HepG2 (cell line): Measurements from ENCODE around the gene MBLAC1. TPM values are rescaled to one million over a fixed set of nuclear protein-coding genes. Genes with fewer than 3 reads are reported as not detected.

Experiments
- ASH2L ChIP-seq: fragments of 300-600, 200-600 bp; sonication (generic); IDR thresholded peaks from 2 replicates; pipeline ENCODE4 v1.7.0; 2017; ENCODE audit warnings: low read depth, mild to moderate bottlenecking, moderate library complexity, mixed read lengths, low read length; ENCODE audit not compliant: insufficient read length
- BHLHE40 ChIP-seq: IDR thresholded peaks from 2 replicates; pipeline ENCODE4 v1.6.1; 2011; ENCODE audit warnings: low read length, improper control_type of control experiment
- BRF2 ChIP-seq: sonication (generic); formaldehyde crosslinking; IDR thresholded peaks from 2 replicates; pipeline ENCODE4 v1.8.1; 2022; ENCODE audit warnings: mild to moderate bottlenecking, missing genetic modification reagents
- CBFB ChIP-seq: sonication (generic); formaldehyde crosslinking; IDR thresholded peaks from 2 replicates; pipeline ENCODE4 v1.4.0; 2020; ENCODE audit warnings: missing genetic modification reagents
- FOXP1 ChIP-seq, 2 experiments: fragments of 450-650 bp in 1 of 2; IDR thresholded peaks; 2 replicates each; pipeline ENCODE4 v1.6.1; 2017 to 2018; ENCODE audit warnings: antibody characterized with exemption in 1 of 2
- GABPA ChIP-seq, 2 experiments: IDR thresholded peaks; 2 replicates each; pipeline ENCODE4 v1.6.1; 2011 to 2016; ENCODE audit warnings: low read depth in 2 of 2, low read length in 1 of 2, missing biosample characterization in 1 of 2, missing genetic modification characterization in 1 of 2
- GRHL1 ChIP-seq: sonication (generic); formaldehyde crosslinking; conservative IDR thresholded peaks from 2 replicates; pipeline ENCODE4 v1.8.0; 2022; ENCODE audit warnings: missing genetic modification reagents
- GZF1 ChIP-seq: sonication (generic); formaldehyde crosslinking; IDR thresholded peaks from 2 replicates; pipeline ENCODE4 v1.5.1; 2020; ENCODE audit warnings: mild to moderate bottlenecking, missing genetic modification reagents
- HMGA1 ChIP-seq: sonication (generic); formaldehyde crosslinking; conservative IDR thresholded peaks from 2 replicates; pipeline ENCODE4 v1.4.0; 2020; ENCODE audit warnings: missing genetic modification reagents
- PRDM4 ChIP-seq: sonication (generic); formaldehyde crosslinking; IDR thresholded peaks from 2 replicates; pipeline ENCODE4 v1.9.0; 2021; ENCODE audit warnings: missing genetic modification reagents, borderline replicate concordance
- RARA ChIP-seq: IDR thresholded peaks from 2 replicates; pipeline ENCODE4 v1.6.1; 2016; ENCODE audit warnings: missing genetic modification reagents, missing compliant biosample characterization
- RBM39 ChIP-seq: fragments of 200-400 bp; formaldehyde crosslinking; IDR thresholded peaks from one replicate; pipeline ENCODE4 v1.6.1; 2018; ENCODE audit warnings: antibody characterized with exemption, mild to moderate bottlenecking, low read depth, low read length; ENCODE audit not compliant: poor library complexity, severe bottlenecking
- SCMH1 ChIP-seq: sonication (generic); formaldehyde crosslinking; IDR thresholded peaks from 2 replicates; pipeline ENCODE4 v1.9.0; 2021; ENCODE audit warnings: missing genetic modification reagents, mild to moderate bottlenecking, borderline replicate concordance
- SP5 ChIP-seq: IDR thresholded peaks from 2 replicates; pipeline ENCODE4 v1.6.1; 2016; ENCODE audit warnings: low read depth, borderline replicate concordance
- TMF1 ChIP-seq: sonication (generic); formaldehyde crosslinking; IDR thresholded peaks from 2 replicates; pipeline ENCODE4 v1.8.1; 2022; ENCODE audit warnings: low read depth, missing genetic modification reagents
- YY1 ChIP-seq: IDR thresholded peaks from 2 replicates; pipeline ENCODE4 v1.6.1; 2011; ENCODE audit warnings: low read length, low read depth, moderate library complexity, mild to moderate bottlenecking; ENCODE audit not compliant: insufficient read depth, insufficient replicate concordance
- ZNF17 ChIP-seq: sonication (generic); formaldehyde crosslinking; IDR thresholded peaks from 2 replicates; pipeline ENCODE4 v1.5.0; 2020; ENCODE audit warnings: mild to moderate bottlenecking, missing genetic modification reagents
- ZNF326 ChIP-seq: sonication (generic); formaldehyde crosslinking; IDR thresholded peaks from 2 replicates; pipeline ENCODE4 v1.4.0; 2020; ENCODE audit warnings: missing genetic modification reagents, borderline replicate concordance
- ZNF34 ChIP-seq: sonication (generic); formaldehyde crosslinking; IDR thresholded peaks from 2 replicates; pipeline ENCODE4 v1.4.0; 2020; ENCODE audit warnings: mild to moderate bottlenecking, missing genetic modification reagents, borderline replicate concordance
- ZNF382 ChIP-seq: sonication (generic); formaldehyde crosslinking; IDR thresholded peaks from 2 replicates; pipeline ENCODE4 v1.5.0; 2020; ENCODE audit warnings: missing genetic modification reagents, mild to moderate bottlenecking, borderline replicate concordance
- ZNF430 ChIP-seq: sonication (generic); formaldehyde crosslinking; IDR thresholded peaks from 2 replicates; pipeline ENCODE4 v1.9.0; 2021; ENCODE audit warnings: mild to moderate bottlenecking, missing genetic modification reagents
- ZNF558 ChIP-seq: sonication (generic); formaldehyde crosslinking; IDR thresholded peaks from 2 replicates; pipeline ENCODE4 v1.9.0; 2022; ENCODE audit warnings: mild to moderate bottlenecking, missing genetic modification reagents, borderline replicate concordance
- ZNF644 ChIP-seq: IDR thresholded peaks from 2 replicates; pipeline ENCODE4 v1.6.1; 2016; ENCODE audit warnings: low read depth
- ZNF772 ChIP-seq: sonication (generic); formaldehyde crosslinking; IDR thresholded peaks from 2 replicates; pipeline ENCODE4 v1.5.0; 2020; ENCODE audit warnings: mild to moderate bottlenecking, missing genetic modification reagents
- ZNF891 ChIP-seq: sonication (generic); formaldehyde crosslinking; IDR thresholded peaks from 2 replicates; pipeline ENCODE4 v1.5.0; 2020; ENCODE audit warnings: mild to moderate bottlenecking, missing genetic modification reagents
- ZSCAN31 ChIP-seq: sonication (generic); formaldehyde crosslinking; IDR thresholded peaks from 2 replicates; pipeline ENCODE4 v1.5.0; 2020; ENCODE audit warnings: low read depth, mild to moderate bottlenecking, missing genetic modification reagents
- polyA plus RNA-seq, 8 experiments: library from polyadenylated mRNA; depleted of rRNA in 3 of 8; stranded (reverse) in 7 of 8; unstranded in 1 of 8; fragments of >200 nt; fragmentation: Illumina TruSeq in 4 of 8; extraction: Trizol in 4 of 8; gene quantifications; 2 replicates each; pipeline versions ENCODE4 v1.2.1 to v1.2.3, GENCODE V29; 2011 to 2016; ENCODE audit warnings: low read depth in 4 of 8, missing spikeins in 1 of 8, mixed read lengths in 1 of 8; ENCODE audit not compliant: insufficient read depth in 1 of 8
- total RNA-seq, 5 experiments: library from RNA; depleted of rRNA; stranded (reverse); fragments of >200 nt; fragmentation: Illumina TruSeq; extraction: Trizol; gene quantifications; 2 replicates each; pipeline ENCODE4 v1.2.3, GENCODE V29; 2016; ENCODE audit warnings: low read depth in 1 of 5

Gene MBLAC1
- total and polyA plus RNA-seq, 2 of the 13 experiments (the other 11 are each of a cell fraction or from before 2014, with no cell fraction given): 0.79 to 2.1 TPM

DNA sequence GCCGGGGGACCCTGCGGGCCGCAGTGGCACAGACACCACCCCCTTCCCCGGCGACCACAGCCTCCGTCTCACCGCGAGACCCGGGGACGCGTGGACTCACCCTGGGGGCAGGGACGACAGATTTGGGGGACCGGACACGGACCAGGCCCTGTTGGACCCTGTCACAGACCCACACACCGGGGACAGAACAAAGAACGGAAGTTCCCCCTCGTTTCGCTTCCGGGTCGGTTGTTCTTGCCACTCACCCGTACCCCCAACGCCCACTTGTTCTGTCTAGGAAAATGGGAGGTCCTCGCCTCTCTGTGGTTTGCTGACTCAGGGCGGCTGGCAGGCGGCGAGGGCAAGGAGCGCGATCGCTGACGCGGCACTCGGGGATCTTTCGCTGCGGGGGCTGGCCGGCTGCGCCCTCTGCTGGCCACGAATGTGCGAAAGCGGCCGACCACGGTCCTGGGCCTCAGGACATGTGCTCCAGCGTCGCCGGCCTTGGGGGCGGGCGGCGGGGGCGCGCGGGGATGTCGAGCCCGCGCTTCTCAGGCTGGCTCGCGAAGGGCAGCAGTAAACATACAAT lies 45.1 kb upstream of the MBLAC1 start, which contains the start of gene ZNF3 (continued):
- TF ChIP-seq PRDM4: no peak
- TF ChIP-seq SCMH1 (CRISPR knock-in tag): no peak
- TF ChIP-seq TMF1: peak; percentile 81; the same call in 1 of the 2 replicates
- TF ChIP-seq ASH2L: peak; percentile 85
- TF ChIP-seq HMGA1 (CRISPR knock-in tag): no peak
- peak; percentile 78 for TF ChIP-seq SP5 (CRISPR knock-in tag)
- peak; percentile 59 for TF ChIP-seq YY1
- TF ChIP-seq ZNF558 (CRISPR knock-in tag): peak; percentile 91; the same call in 1 of the 2 replicates
- 0 out of 2 replicates have a peak, but pooled peaks have one; percentile 62 for TF ChIP-seq ZNF17 (CRISPR knock-in tag)
- peak; percentile 89 for TF ChIP-seq RBM39
- TF ChIP-seq GABPA (IDR thresholded peaks at IDR 0.05; ENCODE audit: low read depth, low read length): peak; percentile 98
- TF ChIP-seq GABPA (CRISPR knock-in tag; IDR thresholded peaks at IDR 0.05; ENCODE audit: low read depth): peak; percentile 98
- TF ChIP-seq CBFB: peak; percentile 78
- TF ChIP-seq ZNF326 (CRISPR knock-in tag): no peak
- TF ChIP-seq ZNF34 (CRISPR knock-in tag): no peak
- TF ChIP-seq ZNF430: peak; percentile 95
- peak; percentile 98 for TF ChIP-seq ZNF772
- TF ChIP-seq ZNF382 (CRISPR knock-in tag): no peak
- peak; percentile 98 for TF ChIP-seq ZSCAN31 (CRISPR knock-in tag)
- no peak for TF ChIP-seq FOXP1 (IDR thresholded peaks at IDR 0.05)
- TF ChIP-seq FOXP1 (CRISPR knock-in tag; IDR thresholded peaks at IDR 0.05): 0 out of 2 replicates have a peak, but pooled peaks have one; percentile 7
- no peak; the same call in 1 of the 2 replicates for TF ChIP-seq BRF2 (CRISPR knock-in tag)
- TF ChIP-seq ZNF891 (CRISPR knock-in tag): peak; percentile 85
- TF ChIP-seq RARA: peak; percentile 71
- no peak for TF ChIP-seq GZF1 (CRISPR knock-in tag)
- no peak for TF ChIP-seq GRHL1 (CRISPR knock-in tag)
- TF ChIP-seq BHLHE40: peak; percentile 49; the same call in 1 of the 2 replicates
- TF ChIP-seq ZNF644 (CRISPR knock-in tag): 0 out of 2 replicates have a peak, but pooled peaks have one; percentile 6
